ENCODE data around the gene MRPL20.
"Not testable (repeated sequence)": the region's sequence is repeated elsewhere in the genome, so short reads cannot be mapped to it uniquely, and the experiment has no call there.

Gene MRPL20

GRCh38 chr1:1406821-1407635 lies at the start of gene MRPL20:
Gene MRPL20 (minus strand): TSS chr1:1407293. CDS start chr1:1407217, 76 bp downstream.
- peak; percentile 96 for DNase-seq (ENCODE audit: low spot score)

- DNase-seq (ENCODE audit: low spot score): not testable (repeated sequence)
These were observed 49.7 kb upstream of the MRPL20 start for GRCh38 chr1:1456683-1457255.

GRCh38 chr1:1455934-1456333 lies 48.8 kb upstream of the MRPL20 start:
- not testable (repeated sequence) for DNase-seq (ENCODE audit: low spot score)

- DNase-seq (ENCODE audit: low spot score): no peak
These were observed 48.3 kb upstream of the MRPL20 start for GRCh38 chr1:1455366-1455884.

GRCh38 chr1:1454286-1455056 lies 47.4 kb upstream of the MRPL20 start:
- DNase-seq (ENCODE audit: low spot score): not testable (repeated sequence)

- DNase-seq (ENCODE audit: low spot score): no peak
These were observed 45.8 kb upstream of the MRPL20 start for GRCh38 chr1:1452882-1453281.

- not testable (repeated sequence) for DNase-seq (ENCODE audit: low spot score)
These were observed 45.3 kb upstream of the MRPL20 start for GRCh38 chr1:1452365-1452739.

GRCh38 chr1:1451696-1452364 lies 44.7 kb upstream of the MRPL20 start:
- peak; percentile 2 for DNase-seq (ENCODE audit: low spot score)

- not testable (repeated sequence) for DNase-seq (ENCODE audit: low spot score)
These were observed 43.5 kb upstream of the MRPL20 start for GRCh38 chr1:1450616-1451015.

GRCh38 chr1:1449099-1449739 lies 42.1 kb upstream of the MRPL20 start, which contains the start of gene ATAD3C:
Gene ATAD3C (plus strand): TSS chr1:1449689. CDS start chr1:1450684, 995 bp downstream.
- no peak for DNase-seq (ENCODE audit: low spot score)

GRCh38 chr1:1446631-1447030 lies 39.5 kb upstream of the MRPL20 start:
- not testable (repeated sequence) for DNase-seq (ENCODE audit: low spot score)

GRCh38 chr1:1442069-1442770 lies 35.1 kb upstream of the MRPL20 start:
- no peak for DNase-seq (ENCODE audit: low spot score)

GRCh38 chr1:1441002-1441888 lies 34.2 kb upstream of the MRPL20 start:
- peak; percentile 93 for DNase-seq (ENCODE audit: low spot score)

- DNase-seq (ENCODE audit: low spot score): peak; percentile 27
These were observed 33.3 kb upstream of the MRPL20 start for GRCh38 chr1:1440262-1441001.

GRCh38 chr1:1439546-1440261 lies 32.6 kb upstream of the MRPL20 start:
- DNase-seq (ENCODE audit: low spot score): peak; percentile 4

GRCh38 chr1:1438531-1439381 lies 31.7 kb upstream of the MRPL20 start:
- DNase-seq (ENCODE audit: low spot score): peak; percentile 5

- peak; percentile 26 for DNase-seq (ENCODE audit: low spot score)
These were observed 30.8 kb upstream of the MRPL20 start for GRCh38 chr1:1437904-1438376.
